ENCODE measurements around the gene SVOPL. TPM values are rescaled to one million over a fixed set of nuclear protein-coding genes. Genes with fewer than 3 reads are reported as not detected.

SVOPL gene
- total RNA-seq, 2 experiments from 2014 or later = 3.5 to 4.3 TPM

DNA sequence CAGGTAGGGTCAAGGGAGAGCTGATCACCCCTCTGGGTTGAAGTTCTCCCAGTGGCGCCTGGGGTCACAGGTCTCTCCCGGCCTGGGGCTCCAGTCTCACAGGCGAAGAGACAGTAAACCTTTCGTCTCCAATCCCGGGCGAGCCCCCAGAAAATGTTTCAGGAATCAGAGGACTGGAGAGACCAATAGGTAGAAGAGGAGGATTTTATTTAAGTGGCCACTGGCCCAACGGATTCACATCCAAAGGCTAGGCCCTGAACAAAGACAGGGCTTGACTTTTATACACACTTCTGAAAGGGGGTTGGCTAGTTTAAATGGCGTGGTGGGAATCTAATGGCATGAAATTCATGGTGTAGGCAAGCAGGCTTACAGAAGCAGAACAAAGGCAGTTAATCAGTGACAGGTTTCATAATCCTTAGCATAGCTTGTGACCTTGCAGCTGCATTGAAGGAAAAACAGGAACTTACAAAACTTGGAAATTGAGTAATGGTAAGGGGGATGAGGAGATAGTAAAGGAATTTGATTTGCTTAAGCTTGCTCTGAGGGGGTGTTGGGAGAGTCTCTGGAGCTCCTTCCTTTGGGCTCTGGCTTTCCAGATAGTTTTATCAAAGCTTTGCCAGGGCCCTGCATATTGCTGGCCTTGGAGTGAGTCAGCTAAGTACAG, 135.6 kb downstream of the SVOPL start:
- H3K9me3 Mint-ChIP-seq (ENCODE audit: insufficient read depth) = peaks cover 43% of the 10 kb centered on the region
- peaks cover 83% of the 10 kb centered on the region for H3K36me3 Mint-ChIP-seq (ENCODE audit: low read depth)
- H3K4me1 Mint-ChIP-seq (ENCODE audit: low read depth) = no peaks in the 10 kb centered on the region
- H3K4me3 Mint-ChIP-seq = no peak overlapping the region
- no peak overlapping the region for H3K27ac Mint-ChIP-seq
- H3K27me3 Mint-ChIP-seq (ENCODE audit: low read depth) = no peaks in the 10 kb centered on the region
- ATAC-seq = no peak
- ChIA-PET CTCF (no interaction called here), POLR2A (no interaction called here)
- no peak for DNase-seq

DNA sequence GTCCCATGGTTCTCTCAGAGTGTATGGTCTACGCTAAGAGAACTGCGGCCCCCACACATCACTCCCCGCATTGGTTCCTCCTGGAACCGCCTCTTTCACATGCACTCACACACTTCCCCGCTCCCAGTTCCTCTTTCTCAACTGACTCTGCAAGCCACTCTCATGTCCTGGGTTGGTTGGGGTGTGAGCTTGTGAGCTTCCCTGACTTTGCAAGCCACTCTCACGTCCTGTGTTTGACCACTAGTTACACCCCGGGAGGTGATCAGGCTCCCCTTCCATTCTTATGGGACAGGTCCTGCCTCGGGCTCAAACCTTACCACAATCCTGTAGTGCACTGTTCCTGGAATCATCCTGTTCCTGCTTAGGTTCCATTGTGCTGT, 136.1 kb downstream of the SVOPL start:
- no peaks in the 10 kb centered on the region for H3K27me3 Mint-ChIP-seq (ENCODE audit: low read depth)
- H3K27ac Mint-ChIP-seq = no peak overlapping the region
- ATAC-seq (no peak), DNase-seq (no peak)
- peaks cover 85% of the 10 kb centered on the region for H3K36me3 Mint-ChIP-seq (ENCODE audit: low read depth)
- H3K9me3 Mint-ChIP-seq (ENCODE audit: insufficient read depth) = peaks cover 43% of the 10 kb centered on the region
- no peaks in the 10 kb centered on the region for H3K4me1 Mint-ChIP-seq (ENCODE audit: low read depth)
- ChIA-PET CTCF (no interaction called here), POLR2A (no interaction called here)
- H3K4me3 Mint-ChIP-seq = no peak overlapping the region

DNA sequence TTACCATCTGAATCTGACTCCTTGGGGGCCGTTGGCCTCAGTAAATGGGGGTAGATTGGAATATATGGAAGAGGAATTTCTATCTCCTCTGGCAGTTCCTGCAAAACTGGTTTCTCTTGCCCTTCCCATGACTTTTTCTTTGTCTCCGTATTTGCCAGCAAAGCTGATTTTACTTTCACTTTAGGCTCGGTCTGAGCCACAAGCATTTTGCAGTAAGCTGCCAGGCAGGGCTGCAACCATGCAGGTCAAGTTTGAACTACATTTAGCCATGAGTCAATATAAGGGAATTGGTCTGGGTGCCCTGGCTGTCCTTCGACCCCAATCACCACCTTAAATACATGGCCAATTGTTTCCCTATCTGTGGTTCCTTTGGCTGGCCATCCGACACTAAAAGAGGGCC, 136.8 kb downstream of the SVOPL start:
- ChIA-PET CTCF (no interaction called here), POLR2A (no interaction called here)
- H3K27ac Mint-ChIP-seq = no peak overlapping the region
- peaks cover 43% of the 10 kb centered on the region for H3K9me3 Mint-ChIP-seq (ENCODE audit: insufficient read depth)
- peaks cover 86% of the 10 kb centered on the region for H3K36me3 Mint-ChIP-seq (ENCODE audit: low read depth)
- H3K4me3 Mint-ChIP-seq = no peak overlapping the region
- H3K27me3 Mint-ChIP-seq (ENCODE audit: low read depth) = no peaks in the 10 kb centered on the region
- no peak for ATAC-seq
- no peak for DNase-seq
- H3K4me1 Mint-ChIP-seq (ENCODE audit: low read depth) = no peaks in the 10 kb centered on the region

DNA sequence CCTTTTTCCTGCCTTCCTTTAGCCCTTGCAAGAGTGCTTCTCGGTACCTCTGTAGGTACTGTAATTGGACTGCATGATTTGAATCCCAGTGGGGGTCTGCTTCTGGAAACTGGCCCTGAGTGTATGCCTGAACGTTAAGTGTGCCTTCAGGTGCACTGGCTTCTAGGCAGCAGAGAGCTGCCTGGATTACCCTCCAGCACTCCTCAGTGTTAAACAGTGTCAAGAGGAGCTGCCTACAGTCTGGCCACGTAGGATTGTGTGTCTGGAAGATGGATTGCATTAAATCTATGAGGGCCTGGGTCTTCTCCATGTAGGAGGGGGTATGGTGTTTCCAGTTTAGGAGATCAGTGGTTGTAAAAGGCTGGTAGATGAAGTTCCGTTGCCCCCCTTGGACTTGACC, 137.4 kb downstream of the SVOPL start:
- CTCF ChIA-PET = no interaction called here
- ATAC-seq (no peak), DNase-seq (no peak)
- no peak overlapping the region for H3K27ac Mint-ChIP-seq
- POLR2A ChIA-PET = no interaction called here
- H3K4me3 Mint-ChIP-seq = no peak overlapping the region
- H3K27me3 Mint-ChIP-seq (ENCODE audit: low read depth) = no peaks in the 10 kb centered on the region
- H3K36me3 Mint-ChIP-seq (ENCODE audit: low read depth) = peaks cover 86% of the 10 kb centered on the region
- no peaks in the 10 kb centered on the region for H3K4me1 Mint-ChIP-seq (ENCODE audit: low read depth)
- peaks cover 47% of the 10 kb centered on the region for H3K9me3 Mint-ChIP-seq (ENCODE audit: insufficient read depth)

DNA sequence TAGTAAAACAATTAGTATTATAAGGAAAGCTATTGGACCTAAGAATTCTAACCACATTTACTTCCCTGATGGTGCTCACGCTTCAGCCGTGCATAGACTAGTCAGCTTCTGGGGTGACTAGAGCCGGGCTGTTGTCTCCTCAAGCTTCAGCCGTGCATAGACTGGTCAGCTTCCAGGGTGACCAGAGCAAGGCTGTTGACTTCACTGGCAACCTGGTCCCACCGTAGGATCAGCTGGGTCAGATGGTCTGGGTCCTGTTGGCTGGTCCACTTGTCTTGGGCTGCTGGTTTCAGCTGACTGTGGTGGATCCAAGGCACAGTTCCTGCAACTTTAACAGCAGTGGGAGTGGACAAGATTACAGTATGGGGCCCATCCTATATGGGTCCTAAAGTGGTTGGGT, 141.7 kb downstream of the SVOPL start:
- Mint-ChIP-seq H3K9me3 (ENCODE audit: insufficient read depth) (peaks cover 56% of the 10 kb centered on the region), H3K36me3 (ENCODE audit: low read depth) (peaks cover 96% of the 10 kb centered on the region), H3K27me3 (ENCODE audit: low read depth) (no peaks in the 10 kb centered on the region), H3K4me3 (no peak overlapping the region), H3K4me1 (ENCODE audit: low read depth) (no peaks in the 10 kb centered on the region), H3K27ac (no peak overlapping the region)
- no peak for ATAC-seq
- no peak for DNase-seq
- ChIA-PET POLR2A (no interaction called here), CTCF (no interaction called here)

DNA sequence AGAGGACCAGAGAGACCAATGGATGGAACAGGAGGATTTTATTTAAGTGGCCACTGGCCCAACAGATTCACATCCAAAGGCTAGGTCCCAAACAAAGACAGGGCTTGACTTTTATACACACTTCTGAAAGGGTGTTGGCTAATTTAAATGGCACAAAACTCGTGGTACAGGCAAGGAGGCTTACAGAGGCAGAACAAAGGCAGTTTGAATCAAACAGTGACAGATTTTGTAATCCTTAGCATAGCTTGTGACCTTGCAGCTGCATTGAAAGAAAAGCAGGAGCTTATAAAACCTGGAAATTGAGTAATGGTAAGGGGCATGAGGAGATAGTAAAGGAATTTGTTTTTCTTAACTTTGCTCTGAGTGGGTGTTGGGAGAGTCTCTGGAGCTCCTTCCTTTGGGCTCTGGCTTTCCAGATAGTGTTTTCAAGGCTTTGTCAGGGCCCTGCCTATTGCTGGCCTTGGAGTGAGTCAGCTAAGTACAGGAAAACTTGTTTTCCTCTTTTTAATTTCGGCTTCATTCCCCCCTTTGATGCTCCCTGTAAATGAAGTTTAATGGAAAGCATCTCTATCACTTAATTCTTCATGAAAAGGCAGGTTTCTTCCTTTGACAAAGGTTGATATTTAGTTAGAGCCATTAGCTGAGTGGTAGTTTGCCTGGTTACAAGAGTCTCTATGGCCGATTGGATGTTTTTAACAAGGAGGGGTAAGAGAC, 144.2 kb downstream of the SVOPL start:
- no peak for DNase-seq
- Mint-ChIP-seq H3K9me3 (ENCODE audit: insufficient read depth) (peaks cover 38% of the 10 kb centered on the region), H3K36me3 (ENCODE audit: low read depth) (peaks cover 93% of the 10 kb centered on the region), H3K4me3 (no peak overlapping the region), H3K27ac (no peak overlapping the region), H3K4me1 (ENCODE audit: low read depth) (no peaks in the 10 kb centered on the region), H3K27me3 (ENCODE audit: low read depth) (no peaks in the 10 kb centered on the region)
- ChIA-PET CTCF (no interaction called here), POLR2A (no interaction called here)
- no peak for ATAC-seq

DNA sequence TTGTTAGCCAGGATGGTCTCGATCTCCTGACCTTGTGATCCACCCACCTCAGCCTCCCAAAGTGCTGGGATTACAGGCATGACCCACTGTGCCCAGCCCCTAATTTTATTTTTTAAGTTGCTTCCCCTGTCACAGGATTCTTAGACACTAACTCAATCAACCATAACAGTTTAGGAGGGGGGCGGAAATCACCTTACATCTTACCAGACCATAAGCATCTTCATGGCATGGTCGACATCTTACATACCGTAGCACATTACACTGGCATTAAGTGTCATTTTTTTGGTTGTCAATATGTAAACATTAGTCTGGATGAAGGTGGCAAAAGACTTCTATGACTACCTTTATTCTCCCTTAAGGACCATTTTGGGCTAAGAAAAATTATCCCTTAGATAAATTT, 145.5 kb downstream of the SVOPL start:
- ChIA-PET POLR2A (no interaction called here), CTCF (interaction anchor here (0.9 kb wide), 1 partner anchor 13 kb away, joined by 3 read pairs; no protein-coding TSS in a partner anchor)
- DNase-seq (no peak), ATAC-seq (no peak)
- Mint-ChIP-seq H3K4me3 (no peak overlapping the region), H3K27ac (no peak overlapping the region), H3K36me3 (ENCODE audit: low read depth) (peaks cover 87% of the 10 kb centered on the region), H3K27me3 (ENCODE audit: low read depth) (no peaks in the 10 kb centered on the region), H3K4me1 (ENCODE audit: low read depth) (no peaks in the 10 kb centered on the region), H3K9me3 (ENCODE audit: insufficient read depth) (peaks cover 36% of the 10 kb centered on the region)

DNA sequence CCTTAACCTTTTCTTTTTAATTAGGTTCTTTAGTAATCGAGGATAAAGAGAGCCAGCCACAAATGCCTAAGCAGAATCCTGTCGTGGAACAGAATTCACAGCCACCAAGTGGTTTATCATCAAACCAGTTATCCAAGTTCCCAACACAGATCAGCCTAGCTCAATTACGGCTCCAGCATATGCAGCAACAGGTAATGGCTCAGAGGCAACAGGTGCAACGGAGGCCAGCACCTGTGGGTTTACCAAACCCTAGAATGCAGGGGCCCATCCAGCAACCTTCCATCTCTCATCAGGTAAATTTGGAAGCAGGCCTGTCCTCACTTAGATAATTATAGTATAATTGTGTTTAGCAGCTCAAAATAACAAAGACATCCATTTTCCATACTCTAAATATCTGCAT, 146.5 kb downstream of the SVOPL start:
- POLR2A ChIA-PET = no interaction called here
- no peak for ATAC-seq
- H3K27ac Mint-ChIP-seq = no peak overlapping the region
- H3K27me3 Mint-ChIP-seq (ENCODE audit: low read depth) = no peaks in the 10 kb centered on the region
- H3K9me3 Mint-ChIP-seq (ENCODE audit: insufficient read depth) = peaks cover 36% of the 10 kb centered on the region
- H3K36me3 Mint-ChIP-seq (ENCODE audit: low read depth) = peaks cover 86% of the 10 kb centered on the region
- CTCF ChIA-PET = interaction anchor here (1.5 kb wide), 1 partner anchor 393 kb away, joined by 3 read pairs; no protein-coding TSS in a partner anchor
- H3K4me1 Mint-ChIP-seq (ENCODE audit: low read depth) = no peaks in the 10 kb centered on the region
- no peak overlapping the region for H3K4me3 Mint-ChIP-seq
- no peak for DNase-seq

DNA sequence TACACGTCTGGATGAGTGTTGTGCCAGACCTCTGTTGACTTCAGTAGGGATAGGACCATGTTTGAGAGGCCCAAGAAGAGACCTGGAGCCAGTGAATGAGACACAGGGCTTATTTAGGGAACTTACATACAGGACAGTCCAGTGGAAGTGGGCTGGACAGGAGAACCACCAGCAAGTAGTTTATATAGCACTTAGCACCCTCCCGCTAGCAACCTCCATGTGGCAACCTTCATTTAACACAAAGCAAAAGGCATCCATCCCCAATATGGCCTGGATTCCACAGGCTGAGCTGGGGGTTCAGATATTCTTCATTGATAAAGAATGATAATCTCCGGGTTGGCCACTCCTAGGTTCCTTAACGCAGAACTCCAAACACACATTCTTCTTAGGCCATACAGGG, 147.4 kb downstream of the SVOPL start:
- ChIA-PET POLR2A (no interaction called here), CTCF (interaction anchor here (1.5 kb wide), 1 partner anchor 392 kb away, joined by 3 read pairs; no protein-coding TSS in a partner anchor)
- Mint-ChIP-seq H3K36me3 (ENCODE audit: low read depth) (peaks cover 84% of the 10 kb centered on the region), H3K27ac (no peak overlapping the region), H3K4me3 (no peak overlapping the region), H3K4me1 (ENCODE audit: low read depth) (no peaks in the 10 kb centered on the region), H3K9me3 (ENCODE audit: insufficient read depth) (peaks cover 32% of the 10 kb centered on the region), H3K27me3 (ENCODE audit: low read depth) (no peaks in the 10 kb centered on the region)
- no peak for DNase-seq
- ATAC-seq = no peak

DNA sequence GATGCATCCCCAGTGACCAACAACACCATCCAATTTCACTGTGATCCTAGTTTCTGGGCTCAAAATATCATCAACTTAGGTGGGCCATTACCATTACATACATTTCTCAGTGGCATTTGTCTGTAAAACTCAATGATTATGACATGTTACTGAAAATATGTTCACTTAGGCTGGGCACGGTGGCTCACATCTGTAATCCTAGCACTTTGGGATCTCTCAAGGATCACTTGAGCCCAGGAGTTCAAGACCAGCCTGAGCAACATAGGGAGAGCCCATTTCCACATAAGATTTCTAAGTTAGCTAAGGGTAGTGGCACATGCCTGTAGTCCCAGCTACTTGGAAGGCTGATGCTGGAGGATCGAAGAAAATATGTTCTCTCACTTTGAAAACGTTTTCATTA, 150.1 kb downstream of the SVOPL start:
- H3K9me3 Mint-ChIP-seq (ENCODE audit: insufficient read depth) = peaks cover 5% of the 10 kb centered on the region
- DNase-seq = no peak
- H3K4me3 Mint-ChIP-seq = no peak overlapping the region
- no peak overlapping the region for H3K27ac Mint-ChIP-seq
- ChIA-PET CTCF (no interaction called here), POLR2A (no interaction called here)
- H3K27me3 Mint-ChIP-seq (ENCODE audit: low read depth) = no peaks in the 10 kb centered on the region
- peaks cover 75% of the 10 kb centered on the region for H3K36me3 Mint-ChIP-seq (ENCODE audit: low read depth)
- H3K4me1 Mint-ChIP-seq (ENCODE audit: low read depth) = no peaks in the 10 kb centered on the region
- ATAC-seq = no peak

DNA sequence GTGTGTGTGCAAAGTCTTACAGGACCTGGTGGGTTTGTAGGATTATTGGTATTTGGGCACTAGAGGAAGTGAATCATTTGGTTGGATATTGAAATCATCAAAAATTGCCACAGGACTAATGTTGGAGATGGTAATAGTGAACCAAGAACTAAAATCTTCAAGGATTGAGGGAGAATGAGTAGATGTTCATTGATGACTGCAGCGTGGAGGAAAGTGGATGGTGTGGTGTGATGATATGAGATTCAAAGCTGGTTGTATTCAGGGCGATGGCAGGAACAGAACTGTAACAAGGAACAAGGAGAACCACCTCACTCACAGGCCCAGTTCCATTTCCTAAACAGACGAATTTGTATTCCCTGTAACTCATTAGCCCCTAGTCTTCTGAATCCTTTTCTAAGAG, 150.8 kb downstream of the SVOPL start:
- no peak for DNase-seq
- Mint-ChIP-seq H3K27me3 (ENCODE audit: low read depth) (no peaks in the 10 kb centered on the region), H3K27ac (no peak overlapping the region), H3K4me1 (ENCODE audit: low read depth) (no peaks in the 10 kb centered on the region), H3K9me3 (ENCODE audit: insufficient read depth) (no peaks in the 10 kb centered on the region), H3K4me3 (no peak overlapping the region), H3K36me3 (ENCODE audit: low read depth) (peaks cover 76% of the 10 kb centered on the region)
- POLR2A ChIA-PET = no interaction called here
- CTCF ChIA-PET = no interaction called here
- no peak for ATAC-seq

DNA sequence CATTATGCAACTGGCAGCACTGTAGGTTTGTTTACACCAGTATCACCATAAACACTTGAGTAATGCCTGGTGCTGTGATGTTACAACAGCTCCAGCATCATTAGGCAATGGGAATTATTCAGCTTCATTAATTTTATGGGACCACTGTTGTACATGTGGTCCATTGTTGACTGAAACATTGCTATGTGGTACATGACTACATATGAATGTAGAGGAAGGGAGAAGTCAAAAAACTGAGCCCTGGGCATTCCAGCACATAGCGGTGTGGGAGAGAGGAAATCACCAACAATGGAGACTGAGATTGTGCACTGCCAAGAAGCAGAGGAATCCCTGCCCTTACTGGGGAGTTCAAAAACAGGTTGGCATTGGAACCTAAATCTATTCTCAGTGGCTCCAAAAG, 152.1 kb downstream of the SVOPL start:
- POLR2A ChIA-PET = no interaction called here
- ATAC-seq = no peak
- H3K4me3 Mint-ChIP-seq = no peak overlapping the region
- no peaks in the 10 kb centered on the region for H3K4me1 Mint-ChIP-seq (ENCODE audit: low read depth)
- H3K27ac Mint-ChIP-seq = no peak overlapping the region
- CTCF ChIA-PET = interaction anchor here (1.4 kb wide), 1 partner anchor 190 kb away, joined by 5 read pairs; no protein-coding TSS in a partner anchor
- DNase-seq = no peak
- H3K9me3 Mint-ChIP-seq (ENCODE audit: insufficient read depth) = no peaks in the 10 kb centered on the region
- no peaks in the 10 kb centered on the region for H3K27me3 Mint-ChIP-seq (ENCODE audit: low read depth)
- H3K36me3 Mint-ChIP-seq (ENCODE audit: low read depth) = peaks cover 77% of the 10 kb centered on the region

DNA sequence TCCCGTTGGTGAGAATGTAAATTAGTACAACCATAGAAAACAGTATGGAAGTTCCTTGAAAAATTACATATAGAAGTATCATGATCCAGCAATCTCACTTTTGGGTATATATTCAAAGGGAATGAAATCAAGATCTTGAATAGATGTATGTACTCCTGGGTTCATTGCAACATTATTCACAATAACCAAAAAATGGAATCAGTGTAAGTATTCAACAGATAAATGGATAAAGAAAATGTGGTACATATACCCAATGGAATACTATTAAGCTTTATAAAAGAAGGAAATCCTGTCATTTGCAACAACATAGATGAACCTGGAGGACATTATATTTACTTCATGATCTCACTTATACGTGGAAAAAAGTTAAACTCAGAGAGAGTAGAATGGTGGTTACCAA, 154.3 kb downstream of the SVOPL start:
- no peak for DNase-seq
- ChIA-PET POLR2A (no interaction called here), CTCF (no interaction called here)
- Mint-ChIP-seq H3K27me3 (ENCODE audit: low read depth) (no peaks in the 10 kb centered on the region), H3K36me3 (ENCODE audit: low read depth) (peaks cover 72% of the 10 kb centered on the region), H3K4me3 (no peak overlapping the region), H3K27ac (no peak overlapping the region), H3K4me1 (ENCODE audit: low read depth) (peaks cover 7% of the 10 kb centered on the region), H3K9me3 (ENCODE audit: insufficient read depth) (no peaks in the 10 kb centered on the region)
- no peak for ATAC-seq

All from activated CD8-positive, alpha-beta T cell treated with anti-CD3 and anti-CD28 coated beads, Interleukin-2, amount 10 ng/mL, durations not matched to agents 7 days and 5 days (primary cell).